Measurements from ENCODE around the gene RNASEH2B. TPM values are rescaled to one million over a fixed set of nuclear protein-coding genes. Genes with fewer than 3 reads are reported as not detected.

The RNASEH2B gene
- total RNA-seq, 1 experiment from 2014 or later, result 76.6 TPM

GRCh38 chr13:50893211-50893852 is 16.3 kb upstream of the RNASEH2B start:
- H3K4me3 ChIP-seq, result no peak overlapping the region
- H3K36me3 ChIP-seq, result no peaks in the 10 kb centered on the region
- H3K9me3 ChIP-seq, result no peaks in the 10 kb centered on the region
- DNase-seq, result no peak
- 0 out of 2 replicates have a peak, but pooled peaks cover 4% of the 10 kb centered on the region for H3K27me3 ChIP-seq

- no peak for DNase-seq
These were observed 15.6 kb upstream of the RNASEH2B start for GRCh38 chr13:50894012-50894411.

GRCh38 chr13:50894504-50894903 is 15.1 kb upstream of the RNASEH2B start:
- H3K4me3 ChIP-seq, result no peak overlapping the region
- H3K36me3 ChIP-seq, result no peaks in the 10 kb centered on the region
- no peaks in the 10 kb centered on the region for H3K9me3 ChIP-seq
- no peak for DNase-seq
- H3K27me3 ChIP-seq, result 0 out of 2 replicates have a peak, but pooled peaks cover 4% of the 10 kb centered on the region

More at GRCh38 chr13:50894012-50894411, 15.6 kb upstream of the RNASEH2B start:
- Histone ChIP-seq H3K9me3 (no peaks in the 10 kb centered on the region), H3K36me3 (no peaks in the 10 kb centered on the region), H3K4me3 (no peak overlapping the region), H3K27me3 (0 out of 2 replicates have a peak, but pooled peaks cover 4% of the 10 kb centered on the region)

DNA sequence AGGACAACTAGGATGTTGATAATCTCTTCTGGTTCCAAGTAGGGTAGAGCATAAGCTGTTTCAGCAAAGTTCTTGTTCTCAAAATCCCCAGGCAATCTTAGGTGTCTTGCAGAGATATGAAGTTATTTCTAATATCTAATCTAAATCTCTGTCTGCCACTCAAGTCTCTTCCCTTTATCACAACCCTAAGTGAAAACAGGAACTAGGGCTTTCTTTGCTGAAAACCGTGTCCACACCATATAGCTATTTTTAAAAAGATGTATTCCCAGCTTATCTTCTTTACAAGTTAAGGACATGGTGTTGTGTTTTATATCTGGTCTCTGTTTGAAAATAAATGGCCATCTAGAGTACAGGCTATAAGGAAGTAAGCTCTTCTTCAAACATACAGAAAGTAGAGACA is 11.3 kb upstream of the RNASEH2B start:
- Histone ChIP-seq H3K4me3 (no peak overlapping the region), H3K36me3 (no peaks in the 10 kb centered on the region), H3K9me3 (no peaks in the 10 kb centered on the region), H3K27me3 (0 out of 2 replicates have a peak, but pooled peaks cover 4% of the 10 kb centered on the region)
- DNase-seq, result no peak

- no peaks in the 10 kb centered on the region for H3K27me3 ChIP-seq
- DNase-seq, result no peak
These were observed 7.9 kb upstream of the RNASEH2B start for GRCh38 chr13:50901701-50902100.

GRCh38 chr13:50905256-50905655 is 4.3 kb upstream of the RNASEH2B start:
- DNase-seq, result no peak
- Histone ChIP-seq H3K36me3 (no peaks in the 10 kb centered on the region), H3K9me3 (no peaks in the 10 kb centered on the region), H3K27me3 (no peaks in the 10 kb centered on the region), H3K4me3 (no peak overlapping the region)

More at GRCh38 chr13:50901701-50902100, 7.9 kb upstream of the RNASEH2B start:
- Histone ChIP-seq H3K4me3 (no peak overlapping the region), H3K9me3 (no peaks in the 10 kb centered on the region), H3K36me3 (no peaks in the 10 kb centered on the region)

- Histone ChIP-seq H3K27me3 (no peaks in the 10 kb centered on the region), H3K36me3 (no peaks in the 10 kb centered on the region), H3K4me3 (no peak overlapping the region), H3K9me3 (no peaks in the 10 kb centered on the region)
- DNase-seq, result no peak
These were observed 1.8 kb upstream of the RNASEH2B start for GRCh38 chr13:50907781-50908180.

GRCh38 chr13:50908371-50908770 is 1.2 kb upstream of the RNASEH2B start:
- Histone ChIP-seq H3K9me3 (no peaks in the 10 kb centered on the region), H3K4me3 (no peak overlapping the region), H3K27me3 (no peaks in the 10 kb centered on the region), H3K36me3 (no peaks in the 10 kb centered on the region)
- no peak for DNase-seq

GRCh38 chr13:50910485-50910805 is 854 bp downstream of the RNASEH2B start:
- peak; percentile 65 for DNase-seq
- H3K36me3 ChIP-seq, result 0 out of 2 replicates have a peak, but pooled peaks cover 1% of the 10 kb centered on the region
- H3K4me3 ChIP-seq, result peak overlapping the region; percentile 63
- no peaks in the 10 kb centered on the region for H3K27me3 ChIP-seq
- H3K9me3 ChIP-seq, result no peaks in the 10 kb centered on the region

DNA sequence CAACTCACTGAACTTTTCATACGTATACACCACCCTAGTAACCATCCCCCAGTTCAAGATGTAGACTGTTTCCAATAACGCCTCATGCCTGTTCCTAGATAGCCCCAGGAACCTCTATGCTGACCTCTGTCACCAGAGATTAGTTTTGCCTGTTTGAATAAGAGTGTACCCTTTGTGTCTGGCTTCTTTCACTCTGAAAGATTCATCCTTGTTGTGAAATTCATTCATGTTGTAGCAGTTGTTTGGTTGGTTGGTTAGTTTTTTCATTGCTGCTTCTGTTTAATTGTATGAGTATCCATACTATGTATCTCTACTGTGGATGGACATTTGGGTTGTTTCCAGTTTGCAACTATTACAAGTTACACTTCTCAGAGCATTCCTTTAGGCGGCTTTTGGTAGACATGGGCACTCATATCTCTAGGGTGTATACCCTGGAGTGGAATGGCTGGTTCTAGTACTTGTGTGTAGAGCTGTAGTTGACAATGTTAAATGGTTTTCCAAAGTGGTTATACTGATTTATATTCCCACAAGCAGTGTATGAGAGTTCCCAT is 1.6 kb downstream of the RNASEH2B start:
- no peaks in the 10 kb centered on the region for H3K9me3 ChIP-seq
- 0 out of 2 replicates have a peak, but pooled peaks cover 3% of the 10 kb centered on the region for H3K36me3 ChIP-seq
- no peak for DNase-seq
- peak overlapping the region; percentile 63 for H3K4me3 ChIP-seq
- no peaks in the 10 kb centered on the region for H3K27me3 ChIP-seq

DNA sequence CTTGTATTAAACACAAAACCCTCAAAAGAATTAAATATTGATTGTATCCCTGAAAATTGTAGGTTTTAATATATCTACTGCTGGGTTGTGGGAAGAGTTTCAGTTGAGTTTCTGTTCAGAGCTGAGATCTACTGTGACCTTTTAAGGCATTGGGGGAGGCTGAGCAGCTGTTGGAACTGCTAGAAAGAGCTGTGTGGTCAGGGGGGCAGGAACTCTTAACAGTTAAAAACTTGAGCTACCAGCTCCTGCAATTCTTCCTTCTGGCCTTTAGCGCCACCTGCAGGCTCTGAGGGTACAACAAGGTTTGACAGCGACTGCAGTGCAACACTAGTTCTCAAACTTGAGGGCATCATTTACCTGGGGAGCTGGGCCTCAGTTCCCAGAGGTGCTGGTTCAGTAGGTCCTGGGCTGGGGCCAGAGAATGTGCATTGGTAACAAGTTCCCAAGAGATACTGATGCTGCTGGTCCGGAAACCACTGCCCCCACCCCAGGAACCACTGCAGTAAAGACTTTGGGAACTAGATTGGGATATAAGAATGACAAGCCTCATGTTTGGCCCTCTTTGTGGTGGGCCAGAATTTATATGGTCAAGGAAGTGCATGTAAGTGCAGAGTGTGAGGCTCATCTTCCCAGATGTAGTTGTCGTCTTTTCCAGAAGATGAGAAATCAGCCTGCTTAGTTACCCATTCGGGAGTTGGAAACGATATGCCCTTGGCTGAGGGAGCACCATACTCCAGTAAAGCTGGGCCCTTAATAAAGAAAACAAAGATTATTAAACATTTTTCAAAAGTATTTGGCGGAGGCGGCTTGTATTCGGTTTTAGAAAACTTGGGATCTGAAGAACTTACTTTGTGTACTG is 2.6 kb downstream of the RNASEH2B start:
- Histone ChIP-seq H3K27me3 (no peaks in the 10 kb centered on the region), H3K4me3 (no peak overlapping the region), H3K9me3 (no peaks in the 10 kb centered on the region), H3K36me3 (0 out of 2 replicates have a peak, but pooled peaks cover 3% of the 10 kb centered on the region)
- DNase-seq, result peak; percentile 82

DNA sequence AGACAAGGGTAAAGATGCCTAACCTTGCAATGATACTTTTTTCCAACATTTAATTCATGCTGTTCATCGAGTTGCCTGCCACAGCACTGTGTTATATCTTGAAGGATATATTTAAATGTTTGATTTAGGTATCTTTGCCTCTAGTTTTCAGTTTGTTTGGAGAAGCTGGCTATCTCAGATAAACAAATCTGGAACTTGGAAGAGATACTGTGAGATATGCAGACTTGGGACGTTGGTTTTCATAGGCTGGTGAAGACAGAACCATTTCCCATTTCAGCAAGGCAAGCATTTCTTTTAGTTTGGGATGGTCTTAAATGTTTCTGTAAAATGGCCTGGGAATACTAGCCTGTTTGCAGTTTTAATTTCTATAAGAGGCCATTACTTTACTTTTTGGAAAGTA is 3.3 kb downstream of the RNASEH2B start:
- Histone ChIP-seq H3K27me3 (no peaks in the 10 kb centered on the region), H3K36me3 (0 out of 2 replicates have a peak, but pooled peaks cover 3% of the 10 kb centered on the region), H3K9me3 (no peaks in the 10 kb centered on the region), H3K4me3 (no peak overlapping the region)
- no peak for DNase-seq

DNA sequence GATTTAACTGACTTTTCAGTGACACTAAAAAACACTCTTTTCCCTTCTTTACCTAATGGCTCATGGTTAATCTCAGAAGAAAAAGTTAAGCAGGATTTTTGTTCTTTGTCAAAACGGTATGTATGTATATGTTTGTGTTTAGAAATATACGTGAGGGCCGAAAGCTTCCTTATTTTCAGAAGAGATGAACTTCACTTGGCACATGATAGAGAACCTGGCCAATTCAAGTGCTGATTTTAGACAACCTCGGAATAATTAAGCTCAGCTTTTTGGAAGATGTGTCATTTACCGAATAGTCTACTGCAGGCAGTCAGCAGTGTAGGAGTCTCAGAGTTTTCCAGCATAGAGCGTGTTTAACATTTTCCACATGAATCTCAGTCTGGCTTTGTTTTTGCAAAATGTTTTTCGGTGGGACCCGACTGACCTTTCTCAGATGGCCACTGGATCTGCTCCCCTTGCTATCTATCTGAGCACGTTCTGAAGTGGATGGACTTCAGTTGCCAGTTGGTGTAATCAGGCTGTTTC is 4.6 kb downstream of the RNASEH2B start:
- DNase-seq, result no peak
- H3K4me3 ChIP-seq, result no peak overlapping the region
- H3K27me3 ChIP-seq, result no peaks in the 10 kb centered on the region
- no peaks in the 10 kb centered on the region for H3K9me3 ChIP-seq
- H3K36me3 ChIP-seq, result 0 out of 2 replicates have a peak, but pooled peaks cover 3% of the 10 kb centered on the region

- DNase-seq, result no peak
- no peaks in the 10 kb centered on the region for H3K27me3 ChIP-seq
- H3K4me3 ChIP-seq, result no peak overlapping the region
- H3K9me3 ChIP-seq, result no peaks in the 10 kb centered on the region
- 0 out of 2 replicates have a peak, but pooled peaks cover 3% of the 10 kb centered on the region for H3K36me3 ChIP-seq
These were observed 5.3 kb downstream of the RNASEH2B start for GRCh38 chr13:50914848-50915247.

DNA sequence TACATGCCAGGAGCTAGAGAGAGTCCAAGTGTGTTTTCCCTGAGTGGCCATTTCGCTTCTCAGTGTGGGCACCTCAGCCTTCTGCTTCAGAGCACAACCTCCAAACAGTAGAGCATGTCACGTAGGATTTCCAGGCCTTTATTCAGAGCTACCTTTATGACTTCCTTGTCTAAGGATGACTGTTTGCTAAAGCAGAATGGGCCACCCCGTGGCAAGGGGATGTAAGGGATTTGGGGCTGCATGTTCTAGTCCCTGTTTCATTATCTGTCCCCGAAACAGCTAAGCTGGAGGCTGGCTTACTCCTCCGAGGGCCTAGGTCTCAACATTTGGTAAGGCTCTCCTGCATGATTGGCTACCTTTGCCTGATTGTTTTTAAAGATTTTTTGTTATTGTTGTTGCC is 6.0 kb downstream of the RNASEH2B start:
- H3K4me3 ChIP-seq, result no peak overlapping the region
- H3K27me3 ChIP-seq, result no peaks in the 10 kb centered on the region
- 0 out of 2 replicates have a peak, but pooled peaks cover 3% of the 10 kb centered on the region for H3K36me3 ChIP-seq
- peaks cover 2% of the 10 kb centered on the region; the same call in 1 of the 2 replicates for H3K9me3 ChIP-seq
- DNase-seq, result no peak

DNA sequence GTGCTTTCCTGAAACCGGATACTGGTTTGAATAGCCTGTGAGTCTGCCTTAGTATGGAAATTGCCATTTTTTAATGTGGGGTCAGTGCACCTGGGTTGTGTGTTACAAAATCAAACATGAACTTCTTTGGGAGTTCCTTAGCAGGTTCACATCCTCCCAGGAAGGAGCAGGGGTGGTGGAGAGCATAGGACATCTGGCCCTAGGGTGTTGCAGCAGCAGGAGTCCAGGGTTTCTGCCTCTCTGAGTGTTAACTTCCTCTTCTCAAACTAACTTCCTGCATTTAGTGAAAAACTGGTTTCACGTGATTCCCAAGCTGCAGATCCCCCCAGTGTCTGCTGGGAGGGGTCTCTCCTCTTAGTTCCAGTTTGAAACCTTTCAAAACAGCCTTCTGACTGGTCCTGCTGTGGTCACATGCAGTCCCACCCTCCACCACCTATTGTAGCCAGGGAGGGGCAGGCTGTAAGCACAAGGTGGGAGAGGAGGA is 7.2 kb downstream of the RNASEH2B start:
- Histone ChIP-seq H3K9me3 (peaks cover 9% of the 10 kb centered on the region), H3K36me3 (0 out of 2 replicates have a peak, but pooled peaks cover 3% of the 10 kb centered on the region), H3K4me3 (no peak overlapping the region), H3K27me3 (no peaks in the 10 kb centered on the region)
- no peak for DNase-seq

DNA sequence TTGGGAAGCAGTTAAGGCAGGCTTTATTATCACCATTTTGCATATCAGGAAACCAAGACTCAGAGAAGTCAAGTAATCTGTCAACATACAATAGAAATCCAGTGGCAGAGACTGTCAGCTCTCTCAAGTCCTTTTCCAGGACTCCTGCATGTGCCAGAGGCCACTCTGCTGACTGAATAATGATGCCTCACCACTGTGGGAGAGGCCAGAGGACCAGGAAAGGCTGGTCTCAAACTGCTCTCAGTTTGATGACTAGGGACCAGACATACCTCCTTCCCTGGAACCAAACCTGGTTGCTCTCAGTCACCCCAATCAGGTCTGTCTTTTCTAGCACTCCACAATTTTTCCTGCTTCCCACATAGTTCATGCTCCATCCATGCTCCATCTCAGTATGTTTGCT is 8.0 kb downstream of the RNASEH2B start:
- H3K36me3 ChIP-seq, result peaks cover 3% of the 10 kb centered on the region; the same call in 1 of the 2 replicates
- no peak overlapping the region for H3K4me3 ChIP-seq
- no peaks in the 10 kb centered on the region for H3K27me3 ChIP-seq
- DNase-seq, result no peak
- H3K9me3 ChIP-seq, result peaks cover 16% of the 10 kb centered on the region

Measured in MG63 (cell line).